Upper lobe of right lung (tissue), 1 donor: ENCODE results near the gene SLC26A8. TPM values are rescaled to one million over a fixed set of nuclear protein-coding genes. Genes with fewer than 3 reads are reported as not detected.

Experiments used
- ATAC-seq: fragments of 200-7000 bp; cut with Tn5 transposase; one replicate; pipeline ENCODE4 v1.9.1; 2020; ENCODE audit warnings: mild to moderate bottlenecking, moderate library complexity
- DNase-seq: peaks from one replicate; pipeline ENCODE4 v3.0.0-alpha.2; 2020
- H3K27ac ChIP-seq: fragments of 200-600 bp; one replicate; pipeline ENCODE4 v1.8.0; 2022
- H3K27me3 ChIP-seq: fragments of 200-600 bp; one replicate; pipeline ENCODE4 v1.8.0; 2022; ENCODE audit warnings: mild to moderate bottlenecking
- H3K36me3 ChIP-seq: fragments of 200-600 bp; one replicate; pipeline ENCODE4 v1.8.0; 2022
- H3K4me1 ChIP-seq: fragments of 200-600 bp; one replicate; pipeline ENCODE4 v1.8.0; 2022
- H3K4me3 ChIP-seq: fragments of 200-600 bp; one replicate; pipeline ENCODE4 v1.8.0; 2022; ENCODE audit warnings: mild to moderate bottlenecking
- H3K9me3 ChIP-seq: fragments of 200-600 bp; one replicate; pipeline ENCODE4 v1.8.0; 2022
- CTCF ChIP-seq: fragments of 200-600 bp; IDR thresholded peaks from one replicate; pipeline ENCODE4 v1.8.0; 2022; ENCODE audit warnings: antibody characterized with exemption
- intact Hi-C: fragments of 100-400 bp; cut with DNase I; formaldehyde crosslinking; loops from one replicate; pipeline ENCODE4 v1.11.0; 2022
- total RNA-seq: library from RNA; stranded (reverse); fragmentation: NEBNext Ultra II Directional; extraction: Animal tissue kit (Norgen Biotek cat#: 25700); gene quantifications from one replicate; pipeline ENCODE4 v1.2.1, GENCODE V29; 2021
- donor health status: DM: no; HTN: yes; CAD: no; lungs with severe emphysema.

The SLC26A8 gene
- total RNA-seq, 1 donor from 2014 or later = 0.52 TPM

GRCh38 chr6:35955521-35955920, 68.9 kb downstream of the SLC26A8 start:
- Histone ChIP-seq H3K9me3 (no peaks in the 10 kb centered on the region), H3K4me3 (no peak overlapping the region), H3K4me1 (no peaks in the 10 kb centered on the region), H3K27ac (no peak overlapping the region), H3K36me3 (no peaks in the 10 kb centered on the region), H3K27me3 (no peaks in the 10 kb centered on the region)
- no peak for ATAC-seq
- intact Hi-C loops = no loop called here
- no peak for TF ChIP-seq CTCF
- DNase-seq = no peak

DNA sequence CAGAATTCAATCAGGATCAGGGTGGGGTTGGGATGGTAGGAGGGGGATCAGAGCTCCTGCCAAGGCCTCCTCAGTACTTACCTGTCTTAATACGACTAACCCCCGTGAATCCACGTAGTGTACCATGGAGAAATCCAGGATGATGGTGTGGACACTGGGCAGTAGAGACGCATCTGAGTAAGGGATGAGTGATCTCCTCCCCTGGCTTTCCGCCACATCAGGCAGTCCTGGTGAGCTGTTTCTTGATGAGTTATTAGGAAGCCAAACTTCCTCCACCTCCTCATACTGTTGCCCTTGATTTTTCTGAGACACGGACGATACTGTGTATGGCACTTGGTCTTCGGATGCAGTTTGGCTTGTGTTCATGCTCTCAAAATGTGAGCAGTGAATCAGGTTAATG, 69.4 kb downstream of the SLC26A8 start:
- H3K4me1 ChIP-seq = no peaks in the 10 kb centered on the region
- DNase-seq (no peak), ATAC-seq (no peak)
- no peak overlapping the region for H3K4me3 ChIP-seq
- no peaks in the 10 kb centered on the region for H3K27me3 ChIP-seq
- no peaks in the 10 kb centered on the region for H3K36me3 ChIP-seq
- no peak for TF ChIP-seq CTCF
- intact Hi-C loops = no loop called here
- H3K9me3 ChIP-seq = no peaks in the 10 kb centered on the region
- no peak overlapping the region for H3K27ac ChIP-seq

DNA sequence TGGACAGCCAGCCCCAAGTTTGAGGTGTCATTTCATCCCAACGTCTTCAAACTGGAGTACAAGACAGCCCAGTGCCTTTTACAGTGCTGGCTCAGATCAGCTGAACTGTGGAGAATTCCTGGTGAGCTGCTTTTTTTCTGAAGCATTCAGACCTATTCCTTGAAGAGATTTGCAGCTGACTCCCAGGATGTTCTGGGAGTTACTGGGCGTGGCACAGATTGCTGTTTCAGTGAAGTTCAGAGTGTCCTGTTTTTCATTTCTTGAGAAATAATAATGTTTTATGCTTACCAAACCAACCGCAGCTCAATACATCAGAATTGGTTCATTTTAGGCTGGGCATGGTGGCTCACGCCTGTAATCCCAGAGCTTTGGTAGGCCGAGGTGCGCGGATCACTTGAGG, 70.1 kb downstream of the SLC26A8 start:
- Histone ChIP-seq H3K27ac (no peak overlapping the region), H3K4me1 (no peaks in the 10 kb centered on the region), H3K27me3 (no peaks in the 10 kb centered on the region), H3K36me3 (no peaks in the 10 kb centered on the region), H3K4me3 (no peak overlapping the region), H3K9me3 (no peaks in the 10 kb centered on the region)
- DNase-seq (no peak), ATAC-seq (no peak)
- no peak for TF ChIP-seq CTCF
- intact Hi-C loops = no loop called here

DNA sequence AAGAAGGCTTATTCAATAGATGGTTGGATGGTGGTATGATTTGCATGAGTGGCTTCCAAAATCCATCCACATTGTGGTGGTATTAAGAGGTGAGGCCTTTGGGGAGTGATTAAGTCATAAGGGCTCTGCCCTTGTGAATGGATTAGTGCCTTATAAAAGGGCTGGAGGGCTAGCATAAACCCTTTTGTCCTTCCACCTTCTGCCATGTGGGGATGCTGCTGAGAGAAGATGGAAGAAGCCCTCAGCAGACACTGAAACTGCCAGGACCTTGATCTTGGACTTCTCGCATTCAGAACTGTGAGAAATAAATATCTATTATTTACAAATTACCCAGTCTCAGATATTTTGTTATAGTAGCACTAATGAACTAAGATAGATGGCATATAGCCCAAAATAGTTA, 75.7 kb downstream of the SLC26A8 start:
- no peak for ATAC-seq
- peak; percentile 6 for TF ChIP-seq CTCF

DNA sequence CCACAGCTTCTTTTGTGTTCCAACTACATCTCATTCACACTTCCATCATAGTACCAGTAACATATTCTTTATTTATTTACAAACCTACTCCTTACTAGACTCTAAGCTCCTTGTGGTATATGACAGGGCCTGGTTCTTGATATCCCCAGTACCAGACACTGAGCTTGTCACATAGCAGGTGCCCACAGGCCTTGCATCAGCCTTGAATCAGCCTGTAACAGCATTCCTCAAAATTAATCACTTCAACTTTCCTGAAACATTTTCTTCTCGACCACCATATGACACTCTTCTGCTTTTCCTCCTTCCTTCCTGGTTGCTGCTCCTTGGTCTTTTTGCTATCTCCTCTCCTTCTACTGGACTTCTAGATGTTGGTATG, 78.8 kb downstream of the SLC26A8 start:
- Histone ChIP-seq H3K27me3 (no peaks in the 10 kb centered on the region), H3K27ac (no peak overlapping the region), H3K4me1 (no peaks in the 10 kb centered on the region), H3K4me3 (no peak overlapping the region), H3K36me3 (no peaks in the 10 kb centered on the region), H3K9me3 (no peaks in the 10 kb centered on the region)
- DNase-seq (no peak), ATAC-seq (no peak)
- TF ChIP-seq CTCF = no peak
- intact Hi-C loops = no loop called here

More for the DNA sequence above, 75.7 kb downstream of the SLC26A8 start:
- Histone ChIP-seq H3K27ac (no peak overlapping the region), H3K4me1 (no peaks in the 10 kb centered on the region), H3K36me3 (no peaks in the 10 kb centered on the region), H3K27me3 (no peaks in the 10 kb centered on the region), H3K9me3 (no peaks in the 10 kb centered on the region), H3K4me3 (no peak overlapping the region)
- intact Hi-C loops = no loop called here
- no peak for DNase-seq

DNA sequence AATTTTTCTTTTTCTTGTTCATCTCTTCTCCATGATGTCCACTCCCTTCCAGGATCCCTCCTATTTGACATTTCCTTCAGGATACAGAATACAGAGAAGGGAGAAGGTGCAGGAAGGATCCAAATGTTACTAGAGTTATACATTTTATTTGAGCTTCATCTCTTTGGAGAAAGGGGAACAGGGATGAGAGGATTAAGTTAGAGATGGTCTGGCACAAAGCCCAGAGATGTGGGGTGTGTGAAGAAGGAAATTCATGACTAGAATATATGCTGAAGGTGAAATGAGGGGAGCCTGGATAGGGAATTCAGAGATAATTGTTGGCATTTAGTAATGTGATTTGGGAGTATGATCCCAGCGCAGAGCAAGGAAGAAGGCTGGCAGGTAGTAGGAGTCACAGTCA, 81.1 kb downstream of the SLC26A8 start:
- Histone ChIP-seq H3K27me3 (no peaks in the 10 kb centered on the region), H3K4me1 (no peaks in the 10 kb centered on the region), H3K9me3 (no peaks in the 10 kb centered on the region), H3K4me3 (no peak overlapping the region), H3K27ac (no peak overlapping the region), H3K36me3 (no peaks in the 10 kb centered on the region)
- ATAC-seq (no peak), DNase-seq (no peak)
- intact Hi-C loops = no loop called here
- no peak for TF ChIP-seq CTCF
